Measurements from ENCODE around the gene SELENON.

Gene SELENON

GRCh38 chr1:25787760-25788166, 12.2 kb upstream of the SELENON start:
- DNase-seq (ENCODE audit: extremely low read depth in 1 of 2, low read depth in 1 of 2): no peak

GRCh38 chr1:25790472-25790871, 9.5 kb upstream of the SELENON start:
- no peak for DNase-seq (ENCODE audit: extremely low read depth in 1 of 2, low read depth in 1 of 2)

GRCh38 chr1:25792115-25792514, 7.9 kb upstream of the SELENON start:
- no peak for DNase-seq (ENCODE audit: extremely low read depth in 1 of 2, low read depth in 1 of 2)

GRCh38 chr1:25793585-25794170, 6.3 kb upstream of the SELENON start:
- no peak for DNase-seq (ENCODE audit: extremely low read depth in 1 of 2, low read depth in 1 of 2)

DNA sequence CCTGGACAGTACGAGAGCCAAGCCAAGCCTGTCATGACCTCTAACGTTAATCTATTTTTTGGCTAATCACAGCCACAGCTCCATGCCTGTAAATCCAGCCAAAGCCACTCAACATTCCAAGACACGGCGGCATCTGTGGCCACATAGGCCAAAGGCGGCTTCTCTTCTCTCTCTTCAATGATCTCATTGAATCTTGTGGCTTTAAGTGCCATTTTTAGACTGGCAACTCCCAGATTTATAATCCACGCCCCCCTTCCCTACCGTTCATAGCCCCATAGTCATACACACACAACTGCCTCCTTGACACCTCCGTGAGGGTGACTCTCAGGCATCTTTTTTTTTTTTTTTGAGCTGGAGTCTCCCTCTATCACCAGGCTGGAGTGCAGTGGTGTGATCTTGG, 5.7 kb upstream of the SELENON start:
- DNase-seq (ENCODE audit: extremely low read depth in 1 of 2, low read depth in 1 of 2): no peak

- DNase-seq (ENCODE audit: extremely low read depth in 1 of 2, low read depth in 1 of 2): no peak
Measured at GRCh38 chr1:25795211-25795610, 4.8 kb upstream of the SELENON start.

GRCh38 chr1:25795946-25796810, 3.8 kb upstream of the SELENON start:
- DNase-seq (ENCODE audit: extremely low read depth in 1 of 2, low read depth in 1 of 2): peak in 1 of 2 donors; percentile 54

- DNase-seq (ENCODE audit: extremely low read depth in 1 of 2, low read depth in 1 of 2): peak; percentile 57 to 65
Measured at GRCh38 chr1:25796811-25797458, 3.1 kb upstream of the SELENON start.

DNA sequence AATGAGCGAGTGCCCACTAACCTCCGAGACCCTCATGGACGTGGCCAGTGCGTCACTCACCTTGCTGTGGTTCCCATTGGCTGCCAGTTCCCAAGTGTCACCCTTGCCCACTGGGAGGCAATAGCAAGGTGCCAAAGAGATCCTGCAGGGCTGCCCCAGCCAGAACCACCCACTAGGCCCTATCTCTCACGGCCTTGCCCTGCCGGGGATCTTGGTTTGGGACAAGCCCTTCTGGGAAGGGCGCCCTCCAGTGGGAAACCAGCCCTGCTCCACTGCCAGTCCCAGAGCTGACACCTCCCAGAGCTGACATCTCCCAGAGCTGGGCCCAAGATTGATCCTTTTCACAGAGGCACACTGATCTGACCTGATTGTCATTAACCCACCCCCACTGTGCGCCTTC, 2.1 kb upstream of the SELENON start:
- no peak for DNase-seq (ENCODE audit: extremely low read depth in 1 of 2, low read depth in 1 of 2)

GRCh38 chr1:25798666-25799351, 1.2 kb upstream of the SELENON start:
- no peak for DNase-seq (ENCODE audit: extremely low read depth in 1 of 2, low read depth in 1 of 2)

- no peak for DNase-seq (ENCODE audit: extremely low read depth in 1 of 2, low read depth in 1 of 2)
Measured at GRCh38 chr1:25799352-25799934, 550 bp upstream of the SELENON start.

DNA sequence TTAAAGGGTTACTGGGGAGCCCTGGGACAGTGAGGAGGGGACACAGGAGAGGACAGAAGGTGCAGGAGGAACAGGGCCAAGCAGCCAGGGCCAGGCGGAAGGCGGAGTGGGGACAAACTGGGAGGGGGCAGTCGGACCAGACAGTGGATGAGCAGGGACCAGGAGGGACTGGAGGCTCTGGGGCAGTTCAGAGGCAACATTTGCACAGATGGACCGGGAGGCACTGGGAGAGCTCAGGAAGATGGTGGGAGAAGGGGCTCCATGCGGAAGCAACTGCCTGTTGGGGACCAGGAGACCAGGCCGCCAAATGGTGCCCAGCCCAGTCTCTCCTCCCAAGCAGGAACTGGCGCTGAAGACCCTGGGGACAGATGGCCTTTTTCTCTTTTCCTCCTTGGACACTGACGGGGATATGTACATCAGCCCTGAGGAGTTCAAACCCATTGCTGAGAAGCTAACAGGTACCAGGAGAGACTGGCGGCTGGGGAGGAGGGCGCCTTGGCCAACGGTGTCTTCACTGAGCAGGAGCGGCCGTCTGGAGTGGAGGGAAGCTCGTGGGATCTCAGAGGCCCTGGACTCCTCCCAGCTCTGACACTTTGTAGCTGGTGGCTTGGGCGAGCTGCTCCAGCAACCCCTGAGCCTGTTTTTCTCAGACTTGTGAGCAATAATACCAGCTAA, 847 bp downstream of the SELENON start:
- no peak for DNase-seq (ENCODE audit: extremely low read depth in 1 of 2, low read depth in 1 of 2)

- DNase-seq (ENCODE audit: extremely low read depth in 1 of 2, low read depth in 1 of 2): no peak
Measured at GRCh38 chr1:25802915-25803314, 2.9 kb downstream of the SELENON start.

- DNase-seq (ENCODE audit: extremely low read depth in 1 of 2, low read depth in 1 of 2): no peak
Measured at GRCh38 chr1:25803368-25803767, 3.4 kb downstream of the SELENON start.

GRCh38 chr1:25804244-25804963, 4.4 kb downstream of the SELENON start:
- DNase-seq (ENCODE audit: extremely low read depth in 1 of 2, low read depth in 1 of 2): peak in 1 of 2 donors; percentile 52

DNA sequence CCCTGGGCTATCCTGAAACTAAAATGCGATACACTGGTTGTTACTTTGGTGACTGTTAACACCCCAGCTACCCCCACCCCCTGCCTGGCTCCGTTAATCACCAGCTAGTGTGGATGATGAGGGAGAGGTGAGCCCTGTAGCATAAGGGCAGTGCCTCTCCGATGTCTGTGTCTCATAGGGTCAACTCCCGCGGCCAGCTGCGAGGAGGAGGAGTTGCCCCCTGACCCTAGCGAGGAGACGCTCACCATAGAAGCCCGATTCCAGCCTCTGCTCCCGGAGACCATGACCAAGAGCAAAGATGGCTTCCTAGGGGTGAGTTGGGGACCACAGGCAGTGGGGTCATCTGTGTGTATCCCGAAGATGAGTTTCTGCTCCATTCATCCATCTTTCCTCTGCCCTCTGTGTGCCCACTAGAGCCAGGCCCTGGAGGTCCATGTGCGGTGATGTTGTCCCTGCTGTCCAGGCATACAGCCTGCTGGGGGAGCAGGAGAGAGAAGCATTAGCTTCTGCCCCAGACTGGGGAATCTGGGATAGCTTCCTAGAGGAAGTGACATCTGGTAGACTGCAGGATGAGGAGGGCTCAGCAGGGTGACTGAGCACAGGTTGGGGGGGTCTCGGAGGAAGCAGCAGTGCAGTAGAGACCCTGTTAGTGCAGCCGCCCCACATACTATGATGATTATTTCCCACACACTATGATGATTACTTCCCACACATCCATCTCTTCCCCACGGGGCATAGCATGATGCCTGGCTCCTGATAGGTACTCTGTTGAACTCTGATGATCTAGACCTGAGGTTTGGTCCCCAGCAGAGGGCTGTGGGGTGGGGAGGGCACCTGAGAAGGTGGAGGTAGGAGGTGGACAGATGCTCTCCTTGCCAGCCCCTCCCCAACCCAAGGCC, 5.2 kb downstream of the SELENON start:
- DNase-seq (ENCODE audit: extremely low read depth in 1 of 2, low read depth in 1 of 2): no peak

- DNase-seq (ENCODE audit: extremely low read depth in 1 of 2, low read depth in 1 of 2): no peak
Measured at GRCh38 chr1:25805863-25806225, 5.9 kb downstream of the SELENON start.

GRCh38 chr1:25806418-25806817, 6.4 kb downstream of the SELENON start:
- DNase-seq (ENCODE audit: extremely low read depth in 1 of 2, low read depth in 1 of 2): no peak

Data from stimulated activated CD8-positive, alpha-beta memory T cell treated with anti-CD3 and anti-CD28 coated beads, Interleukin-7, amount 100 ng/mL, for 48 hours (primary cell).